HCT116 (cell line): ENCODE data around the gene SLC2A5. TPM values are rescaled to one million over a fixed set of nuclear protein-coding genes. Genes with fewer than 3 reads are reported as not detected.

Experiments
- ATAC-seq: fragments of 200-7000 bp; cut with Tn5 transposase; 2 replicates; pipeline ENCODE4 v1.9.1; 2020; ENCODE audit warnings: mild to moderate bottlenecking, moderate library complexity
- BruUV-seq: library from RNA; stranded (reverse); fragments of 400-500 nt; replicated peaks from 2 replicates; lab custom pipeline; 2021; lab: Mats Ljungman, UMichigan
- CTCF ChIA-PET: fragments of 300-600 bp; sonication (Branson Sonifier 250); formaldehyde crosslinking; loops from one replicate; lab custom pipeline; 2021; ENCODE audit warnings: antibody characterized with exemption; lab: Charles Lee
- POLR2A ChIA-PET: fragments of 300-600, 350-600 bp; sonication (Branson Sonifier 250); formaldehyde crosslinking; loops from one replicate; lab custom pipeline; 2021; ENCODE audit warnings: antibody characterized with exemption; lab: Charles Lee
- RAD21 ChIA-PET, 2 experiments: fragments of 300-600 bp; sonication (Branson Sonifier 250); formaldehyde crosslinking; loops; one replicate each; lab custom pipeline; 2023; ENCODE audit warnings: low total read pairs in 2 of 2; ENCODE audit not compliant: uncharacterized antibody in 2 of 2, unreplicated experiment in 2 of 2, low non-redundant PET in 1 of 2; lab: Charles Lee
- DNase-seq: peaks from one replicate; pipeline ENCODE4 v3.0.0-alpha.2; 2010; ENCODE audit warnings: low read depth, low spot score
- H2AFZ ChIP-seq: fragments of 200-600 bp; shearing (Covaris generic), sonication (generic); 2 replicates; pipeline ENCODE4 v1.6.1; 2017; ENCODE audit warnings: low read depth, mixed run types, mixed read lengths, antibody characterized with exemption, low read length; ENCODE audit not compliant: poor library complexity, severe bottlenecking
- H3K27ac ChIP-seq: 2 replicates; pipeline ENCODE4 v1.5.1; 2012; ENCODE audit warnings: low read depth, low read length
- H3K27me3 ChIP-seq: fragments of 200-600 bp; sonication (generic); 2 replicates; pipeline ENCODE4 v1.6.1; 2016; ENCODE audit warnings: mixed run types, low read length, mixed read lengths; ENCODE audit not compliant: insufficient read depth
- H3K36me3 ChIP-seq, 2 experiments: fragments of 200-500 bp in 1 of 2; fragments of 200-600 bp in 1 of 2; sonication (Bioruptor generic) in 1 of 2; sonication (generic) in 1 of 2; 2 replicates each; pipeline versions ENCODE4 v1.5.1 to v1.6.1; 2014 to 2016; ENCODE audit warnings: low read length in 2 of 2, inconsistent platforms in 1 of 2, mixed read lengths in 1 of 2, mixed run types in 1 of 2; ENCODE audit not compliant: insufficient read depth in 2 of 2, control insufficient read depth in 1 of 2
- H3K4me1 ChIP-seq, 2 experiments: fragments of 200-600 bp in 1 of 2; sonication (generic) in 1 of 2; 2 replicates each; pipeline versions ENCODE4 v1.5.1 to v1.6.1; 2012 to 2017; ENCODE audit warnings: low read length in 2 of 2, inconsistent platforms in 1 of 2, mild to moderate bottlenecking in 1 of 2, mixed read lengths in 1 of 2, mixed run types in 1 of 2, moderate library complexity in 1 of 2; ENCODE audit not compliant: insufficient read depth in 2 of 2, control insufficient read depth in 1 of 2
- H3K4me2 ChIP-seq: fragments of 200-600 bp; sonication (generic); 2 replicates; pipeline ENCODE4 v1.6.1; 2017; ENCODE audit warnings: mixed run types, low read length, mixed read lengths
- H3K4me3 ChIP-seq, 2 experiments: fragments of 200-600 bp in 1 of 2; sonication (generic) in 1 of 2; replicated peaks in 1 of 2; 2 replicates each; pipeline ENCODE4 v1.5.1; 2011 to 2016; ENCODE audit warnings: low read length in 2 of 2, control low read depth in 1 of 2, low read depth in 1 of 2, mild to moderate bottlenecking in 1 of 2, mixed read lengths in 1 of 2, mixed run types in 1 of 2
- H3K79me2 ChIP-seq: fragments of 200-600 bp; sonication (generic); 2 replicates; pipeline ENCODE4 v1.6.1; 2017; ENCODE audit warnings: mild to moderate bottlenecking, mixed run types, low read length, moderate library complexity, mixed read lengths; ENCODE audit not compliant: insufficient read depth
- H3K9ac ChIP-seq: fragments of 200-600 bp; sonication (generic); 2 replicates; pipeline ENCODE4 v1.6.1; 2016; ENCODE audit warnings: low read length, mixed read lengths
- H3K9me2 ChIP-seq: fragments of 200-600 bp; sonication (generic), shearing (Covaris generic); 2 replicates; pipeline ENCODE4 v1.6.1; 2017; ENCODE audit warnings: mixed run types, mild to moderate bottlenecking, moderate library complexity; ENCODE audit not compliant: insufficient read depth
- H3K9me3 ChIP-seq, 2 experiments: fragments of 200-500 bp in 1 of 2; fragments of 200-600 bp in 1 of 2; sonication (Bioruptor generic) in 1 of 2; sonication (generic) in 1 of 2; 2 replicates each; pipeline ENCODE4 v1.6.1; 2014 to 2017; ENCODE audit warnings: low read length in 2 of 2, mixed read lengths in 2 of 2, inconsistent platforms in 1 of 2, low read depth in 1 of 2, mild to moderate bottlenecking in 1 of 2, mixed run types in 1 of 2, moderate library complexity in 1 of 2; ENCODE audit not compliant: control insufficient read depth in 1 of 2, insufficient read depth in 1 of 2
- H4K20me1 ChIP-seq: fragments of 200-600 bp; sonication (generic), shearing (Covaris generic); 2 replicates; pipeline ENCODE4 v1.6.1; 2017; ENCODE audit warnings: mixed run types, mild to moderate bottlenecking, moderate library complexity; ENCODE audit not compliant: insufficient read depth
- CEBPB ChIP-seq: IDR thresholded peaks from 2 replicates; pipeline ENCODE4 v1.6.1; 2012; ENCODE audit warnings: low read depth
- ELF1 ChIP-seq: IDR thresholded peaks from 2 replicates; pipeline ENCODE4 v1.6.1; 2012; ENCODE audit warnings: low read depth, borderline replicate concordance
- FOSL1 ChIP-seq: IDR thresholded peaks from 2 replicates; pipeline ENCODE4 v1.6.1; 2012; ENCODE audit warnings: low read depth
- RAD21 ChIP-seq: IDR thresholded peaks from 2 replicates; pipeline ENCODE4 v1.6.1; 2012; ENCODE audit warnings: low read depth, mild to moderate bottlenecking
- TCF7L2 ChIP-seq: IDR thresholded peaks from 2 replicates; pipeline ENCODE4 v1.7.0; 2011; ENCODE audit warnings: borderline replicate concordance, inconsistent platforms; ENCODE audit not compliant: insufficient read depth, insufficient read length; ENCODE audit errors: extremely low read depth
- intact Hi-C: fragments of 100-400 bp; cut with micrococcal nuclease; formaldehyde crosslinking; loops from 2 replicates; pipeline ENCODE4 v1.10.0; 2022
- total RNA-seq: library from RNA; stranded (reverse); gene quantifications from one replicate; pipeline ENCODE4 v1.2.1, GENCODE V29; 2021; ENCODE audit not compliant: unreplicated experiment
- TF ChIP-seq, protein P1 (sequence below): IDR thresholded peaks from 2 replicates; pipeline ENCODE4 v1.6.1; 2012
- TF ChIP-seq, protein P2 (sequence below): IDR thresholded peaks from 2 replicates; pipeline ENCODE4 v1.6.1; 2012; ENCODE audit warnings: low read depth
- TF ChIP-seq, protein P3 (sequence below): IDR thresholded peaks from 2 replicates; pipeline ENCODE4 v1.6.1; 2012

The SLC2A5 gene
- total RNA-seq, 1 experiment from 2014 or later = not detected

DNA sequence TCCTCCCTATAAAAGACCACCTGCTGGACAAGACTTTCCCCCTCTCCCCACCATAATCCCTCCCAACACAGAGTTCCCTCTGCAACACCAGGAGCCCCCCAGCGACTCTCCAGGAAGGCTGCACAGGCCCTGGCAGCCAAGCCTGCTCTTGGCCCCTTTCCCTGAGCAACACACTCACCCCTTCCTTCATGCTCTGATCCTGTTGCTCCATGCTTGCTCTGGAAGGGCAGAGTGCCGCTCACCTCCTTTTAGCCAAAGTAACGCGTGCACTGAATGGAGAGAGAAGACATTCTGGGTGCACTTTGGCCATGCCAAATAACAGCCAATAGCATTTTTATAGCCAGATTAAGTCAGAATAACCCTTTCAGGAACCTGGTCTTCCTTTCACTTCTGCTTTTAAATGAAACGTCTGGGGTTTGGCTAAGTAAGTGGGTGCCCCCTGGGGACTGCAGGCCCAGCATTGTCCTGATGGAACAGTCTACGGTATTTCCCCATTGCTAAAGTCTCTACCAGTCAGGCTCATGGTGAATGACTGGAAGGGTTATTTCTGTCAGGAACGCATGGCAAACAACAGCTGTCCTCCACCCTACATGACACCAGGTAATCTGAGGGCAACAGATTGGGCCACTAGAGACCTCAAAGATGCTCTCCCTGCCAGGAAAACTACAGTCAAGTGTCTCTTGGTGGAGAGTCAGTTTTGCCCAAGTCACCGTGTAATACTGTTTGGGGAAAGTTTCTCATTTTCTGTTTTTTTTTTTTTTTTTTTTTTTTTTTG lies at the start of gene SLC2A5 (continued):
- TF ChIP-seq, protein P1, sequence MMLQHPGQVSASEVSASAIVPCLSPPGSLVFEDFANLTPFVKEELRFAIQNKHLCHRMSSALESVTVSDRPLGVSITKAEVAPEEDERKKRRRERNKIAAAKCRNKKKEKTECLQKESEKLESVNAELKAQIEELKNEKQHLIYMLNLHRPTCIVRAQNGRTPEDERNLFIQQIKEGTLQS = no peak

DNA sequence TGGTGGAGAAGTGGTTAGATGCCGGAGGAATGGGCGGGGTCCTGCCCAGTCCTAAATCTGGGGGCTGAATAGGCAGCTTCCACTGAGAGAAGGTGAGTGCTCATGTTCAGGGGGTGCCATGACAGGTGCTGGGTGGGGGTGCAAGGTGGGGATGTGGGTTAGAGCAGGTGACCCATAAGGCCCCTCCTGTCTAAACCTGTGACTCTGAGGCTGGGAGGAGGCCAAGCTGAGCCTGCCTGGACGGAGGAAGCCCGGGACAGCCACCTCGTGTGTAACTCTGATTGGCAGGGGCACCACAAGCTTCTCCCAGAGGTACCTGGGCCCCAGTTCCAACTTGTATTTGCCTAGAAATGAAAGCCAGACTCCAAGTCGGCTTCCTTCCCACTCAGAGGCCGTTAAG lies 48.8 kb upstream of the SLC2A5 start:
- ATAC-seq (no peak), DNase-seq (no peak)
- Histone ChIP-seq H3K9ac (no peak overlapping the region), H3K4me3 (no peak overlapping the region), H3K27ac (no peak overlapping the region), H3K9me2 (no peaks in the 10 kb centered on the region), H3K4me1 (no peaks in the 10 kb centered on the region), H4K20me1 (no peaks in the 10 kb centered on the region), H3K4me2 (no peak overlapping the region), H2AFZ (no peak overlapping the region), H3K9me3 (no peaks in the 10 kb centered on the region), H3K79me2 (no peaks in the 10 kb centered on the region; the same call in 1 of the 2 replicates), H3K36me3 (no peaks in the 10 kb centered on the region), H3K27me3 (no peaks in the 10 kb centered on the region)
- POLR2A ChIA-PET = no interaction called here
- RAD21 ChIA-PET = no interaction called here
- CTCF ChIA-PET = interaction anchor here (0.7 kb wide), 1 partner anchor 373 kb away, joined by 3 read pairs; no protein-coding TSS in a partner anchor
- intact Hi-C loops = no loop called here
- no TSS peak for BruUV-seq
- no peak for TF ChIP-seq CEBPB
- TF ChIP-seq, protein P2, sequence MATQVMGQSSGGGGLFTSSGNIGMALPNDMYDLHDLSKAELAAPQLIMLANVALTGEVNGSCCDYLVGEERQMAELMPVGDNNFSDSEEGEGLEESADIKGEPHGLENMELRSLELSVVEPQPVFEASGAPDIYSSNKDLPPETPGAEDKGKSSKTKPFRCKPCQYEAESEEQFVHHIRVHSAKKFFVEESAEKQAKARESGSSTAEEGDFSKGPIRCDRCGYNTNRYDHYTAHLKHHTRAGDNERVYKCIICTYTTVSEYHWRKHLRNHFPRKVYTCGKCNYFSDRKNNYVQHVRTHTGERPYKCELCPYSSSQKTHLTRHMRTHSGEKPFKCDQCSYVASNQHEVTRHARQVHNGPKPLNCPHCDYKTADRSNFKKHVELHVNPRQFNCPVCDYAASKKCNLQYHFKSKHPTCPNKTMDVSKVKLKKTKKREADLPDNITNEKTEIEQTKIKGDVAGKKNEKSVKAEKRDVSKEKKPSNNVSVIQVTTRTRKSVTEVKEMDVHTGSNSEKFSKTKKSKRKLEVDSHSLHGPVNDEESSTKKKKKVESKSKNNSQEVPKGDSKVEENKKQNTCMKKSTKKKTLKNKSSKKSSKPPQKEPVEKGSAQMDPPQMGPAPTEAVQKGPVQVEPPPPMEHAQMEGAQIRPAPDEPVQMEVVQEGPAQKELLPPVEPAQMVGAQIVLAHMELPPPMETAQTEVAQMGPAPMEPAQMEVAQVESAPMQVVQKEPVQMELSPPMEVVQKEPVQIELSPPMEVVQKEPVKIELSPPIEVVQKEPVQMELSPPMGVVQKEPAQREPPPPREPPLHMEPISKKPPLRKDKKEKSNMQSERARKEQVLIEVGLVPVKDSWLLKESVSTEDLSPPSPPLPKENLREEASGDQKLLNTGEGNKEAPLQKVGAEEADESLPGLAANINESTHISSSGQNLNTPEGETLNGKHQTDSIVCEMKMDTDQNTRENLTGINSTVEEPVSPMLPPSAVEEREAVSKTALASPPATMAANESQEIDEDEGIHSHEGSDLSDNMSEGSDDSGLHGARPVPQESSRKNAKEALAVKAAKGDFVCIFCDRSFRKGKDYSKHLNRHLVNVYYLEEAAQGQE = no peak
- no peak for TF ChIP-seq RAD21
- no peak for TF ChIP-seq ELF1
- no peak for TF ChIP-seq TCF7L2
- no peak for TF ChIP-seq FOSL1
- TF ChIP-seq, protein P3, sequence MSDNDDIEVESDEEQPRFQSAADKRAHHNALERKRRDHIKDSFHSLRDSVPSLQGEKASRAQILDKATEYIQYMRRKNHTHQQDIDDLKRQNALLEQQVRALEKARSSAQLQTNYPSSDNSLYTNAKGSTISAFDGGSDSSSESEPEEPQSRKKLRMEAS = no peak
